Neural crest cell (in vitro differentiated cells): ENCODE measurements around the gene PIP5K1B. TPM values are rescaled to one million over a fixed set of nuclear protein-coding genes. Genes with fewer than 3 reads are reported as not detected.

Source experiments
- DNase-seq: peaks from one replicate; pipeline ENCODE4 v3.0.0; 2021; ENCODE audit warnings: low read depth, mixed read lengths, low spot score
- H3K27ac Mint-ChIP-seq: one replicate; pipeline ENCODE4 v1.8.0; 2021; ENCODE audit warnings: mild to moderate bottlenecking, mixed read lengths; ENCODE audit not compliant: unreplicated experiment
- H3K27me3 Mint-ChIP-seq: 2 replicates; pipeline ENCODE4 v1.8.0; 2021; ENCODE audit warnings: low read depth, mild to moderate bottlenecking, mixed read lengths
- H3K36me3 Mint-ChIP-seq: 2 replicates; pipeline ENCODE4 v1.8.0; 2021; ENCODE audit warnings: low read depth, mild to moderate bottlenecking, mixed read lengths
- H3K4me1 Mint-ChIP-seq: 2 replicates; pipeline ENCODE4 v1.8.0; 2021; ENCODE audit warnings: mixed read lengths
- H3K4me3 Mint-ChIP-seq: one replicate; pipeline ENCODE4 v1.8.0; 2021; ENCODE audit warnings: mild to moderate bottlenecking, mixed read lengths
- H3K9me3 Mint-ChIP-seq: 2 replicates; pipeline ENCODE4 v1.8.0; 2021; ENCODE audit warnings: mixed read lengths
- total RNA-seq: library from RNA; stranded (reverse); gene quantifications from 2 replicates; pipeline ENCODE4 v1.2.1, GENCODE V29; 2021
- TF ChIP-seq, protein P1 (sequence below): fragments of 200-600 bp; sonication (generic); conservative IDR thresholded peaks from 2 replicates; pipeline ENCODE4 v1.5.0; 2021; ENCODE audit warnings: antibody characterized with exemption, mild to moderate bottlenecking

Gene PIP5K1B
- total RNA-seq, 1 donor from 2014 or later: 5.9 TPM

DNA sequence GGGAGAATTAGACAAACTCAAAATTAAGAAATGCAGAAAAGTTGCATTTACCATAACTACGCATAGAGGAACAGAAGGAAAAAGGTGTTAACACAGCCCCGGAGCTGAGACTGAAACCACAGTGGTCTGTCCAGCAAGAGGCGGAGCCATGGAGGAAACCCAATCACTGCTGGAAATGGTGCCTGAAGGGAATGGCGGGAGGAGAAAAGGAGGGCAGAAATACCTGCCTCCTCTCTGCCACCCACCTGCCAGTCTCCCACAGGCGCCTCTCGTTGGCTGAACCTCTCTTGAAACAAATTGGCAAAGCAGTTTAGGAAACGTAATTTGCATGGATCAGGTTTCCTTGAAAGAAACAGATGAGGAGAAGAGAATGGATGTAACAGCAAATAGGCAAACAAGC lies 318.6 kb downstream of the PIP5K1B start:
- no peak overlapping the region for H3K27ac Mint-ChIP-seq
- peaks cover 3% of the 10 kb centered on the region for H3K4me1 Mint-ChIP-seq
- TF ChIP-seq, protein P1, sequence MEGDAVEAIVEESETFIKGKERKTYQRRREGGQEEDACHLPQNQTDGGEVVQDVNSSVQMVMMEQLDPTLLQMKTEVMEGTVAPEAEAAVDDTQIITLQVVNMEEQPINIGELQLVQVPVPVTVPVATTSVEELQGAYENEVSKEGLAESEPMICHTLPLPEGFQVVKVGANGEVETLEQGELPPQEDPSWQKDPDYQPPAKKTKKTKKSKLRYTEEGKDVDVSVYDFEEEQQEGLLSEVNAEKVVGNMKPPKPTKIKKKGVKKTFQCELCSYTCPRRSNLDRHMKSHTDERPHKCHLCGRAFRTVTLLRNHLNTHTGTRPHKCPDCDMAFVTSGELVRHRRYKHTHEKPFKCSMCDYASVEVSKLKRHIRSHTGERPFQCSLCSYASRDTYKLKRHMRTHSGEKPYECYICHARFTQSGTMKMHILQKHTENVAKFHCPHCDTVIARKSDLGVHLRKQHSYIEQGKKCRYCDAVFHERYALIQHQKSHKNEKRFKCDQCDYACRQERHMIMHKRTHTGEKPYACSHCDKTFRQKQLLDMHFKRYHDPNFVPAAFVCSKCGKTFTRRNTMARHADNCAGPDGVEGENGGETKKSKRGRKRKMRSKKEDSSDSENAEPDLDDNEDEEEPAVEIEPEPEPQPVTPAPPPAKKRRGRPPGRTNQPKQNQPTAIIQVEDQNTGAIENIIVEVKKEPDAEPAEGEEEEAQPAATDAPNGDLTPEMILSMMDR: no peak
- H3K27me3 Mint-ChIP-seq: peaks cover 10% of the 10 kb centered on the region
- H3K36me3 Mint-ChIP-seq: no peaks in the 10 kb centered on the region
- H3K4me3 Mint-ChIP-seq: no peak overlapping the region
- no peak for DNase-seq
- H3K9me3 Mint-ChIP-seq: no peaks in the 10 kb centered on the region

- Mint-ChIP-seq H3K9me3 (peaks cover 4% of the 10 kb centered on the region), H3K4me3 (no peak overlapping the region), H3K4me1 (peaks cover 3% of the 10 kb centered on the region), H3K27ac (no peak overlapping the region), H3K27me3 (peaks cover 10% of the 10 kb centered on the region), H3K36me3 (no peaks in the 10 kb centered on the region)
- peak; percentile 27 for DNase-seq
- TF ChIP-seq, protein P1: peak; percentile 86
Measured at GRCh38 chr9:69027355-69028097, 322.5 kb downstream of the PIP5K1B start.

DNA sequence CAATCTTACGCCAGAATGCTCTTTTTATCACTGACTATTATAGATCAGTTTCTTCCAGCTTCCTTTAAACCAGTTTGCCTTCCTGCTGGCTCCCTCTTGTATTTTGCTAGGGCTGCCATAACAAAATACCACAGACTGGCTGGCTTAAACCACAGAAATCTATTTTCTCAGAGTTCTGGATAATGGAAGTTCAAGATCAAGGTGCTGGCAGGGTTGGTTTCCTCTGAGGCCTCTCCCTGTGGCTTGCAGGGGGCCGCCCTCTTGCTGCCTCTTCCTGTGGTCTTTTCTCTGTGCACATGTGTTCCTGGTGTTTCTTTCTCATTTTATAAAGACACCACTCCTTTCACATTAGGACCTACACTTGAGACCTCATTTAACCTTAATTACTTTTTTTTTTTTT lies 323.7 kb downstream of the PIP5K1B start:
- Mint-ChIP-seq H3K27ac (no peak overlapping the region), H3K4me1 (peaks cover 3% of the 10 kb centered on the region), H3K9me3 (peaks cover 4% of the 10 kb centered on the region), H3K36me3 (no peaks in the 10 kb centered on the region), H3K4me3 (no peak overlapping the region), H3K27me3 (peaks cover 6% of the 10 kb centered on the region)
- no peak for DNase-seq
- TF ChIP-seq, protein P1: no peak

GRCh38 chr9:69029535-69029934 lies 324.5 kb downstream of the PIP5K1B start:
- H3K4me3 Mint-ChIP-seq: no peak overlapping the region
- no peak overlapping the region for H3K27ac Mint-ChIP-seq
- no peak for DNase-seq
- TF ChIP-seq, protein P1: no peak
- H3K27me3 Mint-ChIP-seq: peaks cover 3% of the 10 kb centered on the region
- peaks cover 3% of the 10 kb centered on the region for H3K4me1 Mint-ChIP-seq
- H3K9me3 Mint-ChIP-seq: peaks cover 4% of the 10 kb centered on the region
- no peaks in the 10 kb centered on the region for H3K36me3 Mint-ChIP-seq

DNA sequence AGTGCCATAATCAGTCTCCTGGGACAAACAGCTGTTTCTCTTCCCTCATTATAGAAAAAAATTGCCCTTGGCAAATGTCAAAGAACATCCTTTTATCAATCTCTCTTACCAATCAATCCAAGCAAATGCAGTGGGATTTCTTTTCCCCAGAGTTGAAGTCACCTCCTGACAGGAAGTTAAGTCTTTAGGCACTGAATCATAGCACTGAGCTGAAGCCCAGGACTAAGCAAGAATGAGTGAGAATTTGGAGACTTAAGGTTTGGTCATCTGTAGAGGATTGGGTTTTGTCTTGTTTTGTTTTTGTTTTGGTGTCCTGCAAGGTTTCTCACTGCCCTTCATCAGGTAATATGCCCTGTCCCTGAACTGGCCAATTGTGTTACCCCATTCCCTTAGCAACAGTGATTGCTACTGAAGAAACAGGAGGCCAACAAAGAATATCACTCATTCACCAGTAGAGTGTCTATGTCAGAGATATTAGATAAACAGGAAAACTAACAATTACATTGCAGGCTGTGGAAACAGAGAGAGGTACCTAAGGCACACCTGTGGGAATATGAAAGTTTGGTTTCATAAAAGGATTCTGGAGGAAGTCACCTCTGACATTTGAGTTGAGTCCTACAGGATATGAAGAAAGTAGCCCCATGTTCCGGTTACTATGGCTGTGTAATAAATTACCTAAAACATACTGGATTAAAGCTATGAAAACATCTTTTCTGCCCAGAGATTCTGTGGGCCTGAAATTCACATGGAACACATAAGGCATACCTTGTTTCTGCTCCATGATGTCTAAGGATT lies 326.0 kb downstream of the PIP5K1B start:
- no peak overlapping the region for H3K27ac Mint-ChIP-seq
- H3K27me3 Mint-ChIP-seq: no peaks in the 10 kb centered on the region
- DNase-seq: no peak
- H3K4me1 Mint-ChIP-seq: peaks cover 5% of the 10 kb centered on the region
- peaks cover 4% of the 10 kb centered on the region for H3K9me3 Mint-ChIP-seq
- no peak overlapping the region for H3K4me3 Mint-ChIP-seq
- no peaks in the 10 kb centered on the region for H3K36me3 Mint-ChIP-seq
- TF ChIP-seq, protein P1: no peak
